HG03039 (cell line): ENCODE results near the gene CMTM3.
"Not testable (repeated sequence)": the region's sequence is repeated elsewhere in the genome, so short reads cannot be mapped to it uniquely, and the experiment has no call there.

Experiments used
- ATAC-seq: cut with Tn5 transposase; IDR thresholded peaks from one replicate; pipeline ENCODE4 v1.9.1; 2021; ENCODE audit warnings: mild to moderate bottlenecking, moderate library complexity; ENCODE audit not compliant: unreplicated experiment

Gene CMTM3

GRCh38 chr16:66658860-66659190 is 54.3 kb downstream of the CMTM3 start:
- no peak for ATAC-seq

- no peak for ATAC-seq
Observed at GRCh38 chr16:66660422-66661209, 56.1 kb downstream of the CMTM3 start.

- ATAC-seq, result no peak
Observed at GRCh38 chr16:66661210-66661560, 56.7 kb downstream of the CMTM3 start.

GRCh38 chr16:66661671-66662346 is 57.3 kb downstream of the CMTM3 start:
- ATAC-seq, result not testable (repeated sequence)

- ATAC-seq, result no peak
Observed at GRCh38 chr16:66662445-66663194, 58.1 kb downstream of the CMTM3 start.
